ENCODE results near the gene MMAB. TPM values are rescaled to one million over a fixed set of nuclear protein-coding genes. Genes with fewer than 3 reads are reported as not detected.

MMAB gene
- total RNA-seq, 1 experiment from 2014 or later, result 34.9 TPM

- H2AFZ ChIP-seq (ENCODE audit: low read depth, low read length, poor library complexity, severe bottlenecking), result no peak overlapping the region
- CTCF ChIA-PET, result interaction anchor here (1.5 to 1.9 kb wide), 2 partner anchors 254 to 256 kb away, joined by 9 to 11 read pairs; no protein-coding TSS in a partner anchor
These were observed 54.3 kb downstream of the MMAB start for GRCh38 chr12:109518820-109519665.

More at GRCh38 chr12:109518820-109519665, 54.3 kb downstream of the MMAB start:
- Histone ChIP-seq H3K4me1 (ENCODE audit: control insufficient read depth in 1 of 2, insufficient read depth in 2 of 2, low read length in 2 of 2) (no peaks in the 10 kb centered on the region), H3K27me3 (ENCODE audit: insufficient read depth, low read length) (no peaks in the 10 kb centered on the region), H3K4me2 (ENCODE audit: low read length) (no peak overlapping the region), H3K9ac (ENCODE audit: low read length) (no peak overlapping the region), H3K9me2 (ENCODE audit: insufficient read depth) (no peaks in the 10 kb centered on the region), H3K27ac (ENCODE audit: low read depth, low read length) (no peak overlapping the region), H3K79me2 (ENCODE audit: insufficient read depth, low read length) (no peaks in the 10 kb centered on the region), H3K4me3 (replicated peaks in 1 of 2; ENCODE audit: low read depth in 1 of 2, low read length in 2 of 2) (no peak overlapping the region), H3K36me3 (ENCODE audit: control insufficient read depth in 1 of 2, insufficient read depth in 2 of 2, low read length in 2 of 2) (peaks cover 10 to 12% of the 10 kb centered on the region in 2 experiments; a peak in 2 of 4 replicates), H3K9me3 (ENCODE audit: control insufficient read depth in 1 of 2, insufficient read depth in 1 of 2, low read depth in 1 of 2, low read length in 2 of 2) (no peaks in the 10 kb centered on the region), H4K20me1 (ENCODE audit: insufficient read depth) (no peaks in the 10 kb centered on the region)
- ChIA-PET RAD21 (ENCODE audit: low non-redundant PET in 1 of 2, low total read pairs in 2 of 2, uncharacterized antibody in 2 of 2, unreplicated experiment in 2 of 2) (no interaction called here), POLR2A (no interaction called here)
- intact Hi-C loops (cut with micrococcal nuclease), result loop anchor here (1.0 kb wide), 2 partner anchors 78 to 256 kb away; no protein-coding TSS in a partner anchor
- BruUV-seq (replicated peaks), result no TSS peak
- peak; percentile 91 for ATAC-seq
- TF ChIP-seq EGR1 (IDR thresholded peaks at IDR 0.05; ENCODE audit: low read depth) (no peak), SIN3A (IDR thresholded peaks at IDR 0.05; ENCODE audit: low read depth) (no peak), CTCF (IDR thresholded peaks at IDR 0.05 in 2 of 3, conservative IDR thresholded peaks at IDR 0.05 in 1 of 3; ENCODE audit: borderline replicate concordance in 1 of 3, insufficient read depth in 1 of 3, low read depth in 2 of 3, low read length in 2 of 3) (peak; percentile 82 to 93 (median 92)), ATF3 (IDR thresholded peaks at IDR 0.05) (no peak), ZNF274 (IDR thresholded peaks at IDR 0.05; ENCODE audit: low read depth, low read length) (no peak), RAD21 (IDR thresholded peaks at IDR 0.05; ENCODE audit: low read depth) (peak; percentile 85), ZBTB33 (IDR thresholded peaks at IDR 0.05; ENCODE audit: extremely low read depth, insufficient replicate concordance, low read length) (no peak), MAX (IDR thresholded peaks at IDR 0.05) (no peak), POLR2A (IDR thresholded peaks at IDR 0.05; ENCODE audit: borderline replicate concordance, extremely low read depth, insufficient read depth, insufficient read length) (no peak), SRF (IDR thresholded peaks at IDR 0.05; ENCODE audit: low read depth) (no peak), SP1 (IDR thresholded peaks at IDR 0.05; ENCODE audit: low read depth) (no peak)
- DNase-seq (ENCODE audit: low read depth, low spot score), result peak; percentile 26
